GDM1 (cell line): ENCODE measurements around the gene KLK10.

ENCODE experiments used
- DNase-seq: peaks from one replicate; lab custom pipeline; 2025; lab: John Stamatoyannopoulos, UW

KLK10 gene

GRCh38 chr19:51019544-51019925, at the start of gene KLK10:
Gene KLK10, minus strand, starts transcription at chr19:51019709. Its CDS starts 579 bp downstream, at chr19:51019130.
- DNase-seq: no peak

GRCh38 chr19:51066393-51067186, 47.1 kb upstream of the KLK10 start:
- no peak for DNase-seq

GRCh38 chr19:51065221-51065960, 45.9 kb upstream of the KLK10 start:
- no peak for DNase-seq

DNA sequence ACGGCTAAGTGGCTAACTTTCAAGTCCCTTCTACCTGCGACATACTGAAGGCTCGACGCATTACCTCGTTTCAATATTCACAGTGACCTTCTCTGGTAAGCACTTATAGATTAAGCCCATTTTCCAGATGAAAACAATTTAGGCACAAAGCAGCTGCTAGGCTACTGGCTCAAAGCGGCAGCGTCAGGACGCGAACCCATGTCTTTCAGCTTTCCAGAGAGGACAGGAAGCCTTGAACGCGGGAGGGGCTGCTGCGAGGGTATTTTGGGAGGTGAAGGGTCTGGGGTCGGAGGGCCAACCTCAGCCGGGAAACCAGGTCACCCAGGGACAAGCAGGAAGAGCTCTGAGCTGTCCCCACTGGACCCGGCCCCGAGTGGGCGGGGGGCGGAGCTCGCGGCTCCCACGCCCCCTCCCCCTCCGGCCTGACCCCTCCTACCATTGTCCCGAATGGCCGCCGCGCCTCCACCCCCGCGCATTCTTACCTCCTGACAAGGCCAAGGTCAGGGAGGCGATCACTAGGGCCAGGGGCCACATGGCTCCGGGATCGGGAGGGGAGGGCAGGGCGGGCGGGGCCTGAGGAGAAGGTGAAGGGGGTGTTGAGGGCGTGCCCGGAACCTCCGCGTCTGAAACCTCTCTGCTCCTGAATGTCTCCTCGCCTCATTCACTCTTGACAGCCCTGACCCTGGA, 45.2 kb upstream of the KLK10 start, which contains the start of gene KLK13:
TSS of gene KLK13 (minus strand) at position 559 of the 687 bp plus-strand sequence. CDS start at position 534, 25 bp downstream.
- no peak for DNase-seq

DNA sequence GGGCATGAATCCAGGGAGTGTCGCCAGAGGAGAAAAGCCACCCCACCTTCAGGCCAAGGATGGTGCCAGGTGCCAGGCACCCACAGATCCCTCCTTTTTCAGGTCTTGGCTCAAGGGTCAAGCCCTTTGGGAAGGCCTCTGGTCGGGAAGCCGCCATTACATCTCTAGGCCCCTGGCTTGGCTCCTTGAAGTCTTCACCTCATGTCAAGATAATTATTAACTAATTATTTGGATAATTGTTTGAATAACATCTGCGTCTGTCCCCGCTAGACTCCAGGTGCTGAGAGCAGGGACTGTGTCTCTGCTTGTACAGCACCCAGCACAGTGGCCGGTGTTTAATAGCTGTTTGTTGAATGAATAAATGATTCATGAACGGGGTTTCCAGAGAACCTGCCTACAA, 44.2 kb upstream of the KLK10 start:
- DNase-seq: no peak

- DNase-seq: no peak
Observed at GRCh38 chr19:51060973-51061372, 41.5 kb upstream of the KLK10 start.

DNA sequence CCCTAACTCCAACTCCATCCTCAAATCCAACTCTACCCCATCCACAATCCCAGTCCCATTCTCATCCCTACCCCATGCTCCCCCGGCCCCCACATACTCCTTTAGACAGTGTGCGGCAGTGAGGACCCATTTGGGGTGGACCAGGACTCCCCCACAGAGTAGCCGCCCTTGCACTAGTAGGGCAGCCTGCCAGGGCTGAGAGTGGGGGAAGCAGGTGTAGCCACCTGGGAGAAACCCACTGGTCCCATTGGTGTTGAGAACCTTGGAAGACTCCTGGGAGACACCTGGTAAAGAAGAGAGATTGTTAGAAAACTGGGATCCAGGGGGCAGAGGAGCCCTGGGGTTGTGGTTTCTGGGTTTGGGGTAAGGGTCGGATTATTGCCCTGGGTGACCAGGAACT, 40.8 kb upstream of the KLK10 start:
- DNase-seq: no peak

- DNase-seq: no peak
Observed at GRCh38 chr19:51059715-51060114, 40.2 kb upstream of the KLK10 start.

DNA sequence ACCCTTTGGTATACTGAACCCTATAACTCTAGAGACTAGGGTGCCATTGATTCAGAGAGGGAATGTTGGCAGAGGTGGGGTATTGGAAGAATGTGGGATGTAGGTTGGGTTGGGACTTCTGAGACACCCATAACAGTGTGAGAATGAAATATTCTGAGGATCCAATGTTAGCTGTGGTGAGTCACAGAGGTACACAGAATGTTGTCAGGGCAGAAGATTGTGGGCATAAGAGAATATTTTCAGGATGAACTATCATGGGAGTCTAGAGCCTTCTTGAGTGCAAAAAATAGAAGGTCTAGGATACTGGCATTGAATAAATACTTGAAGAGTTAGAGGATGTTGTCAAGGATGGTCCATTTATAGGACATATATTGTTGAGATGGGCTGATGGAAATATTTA, 36.4 kb upstream of the KLK10 start:
- no peak for DNase-seq

GRCh38 chr19:51047031-51047335, 27.5 kb upstream of the KLK10 start:
- DNase-seq: no peak

GRCh38 chr19:51044327-51044726, 24.8 kb upstream of the KLK10 start:
- DNase-seq: no peak

DNA sequence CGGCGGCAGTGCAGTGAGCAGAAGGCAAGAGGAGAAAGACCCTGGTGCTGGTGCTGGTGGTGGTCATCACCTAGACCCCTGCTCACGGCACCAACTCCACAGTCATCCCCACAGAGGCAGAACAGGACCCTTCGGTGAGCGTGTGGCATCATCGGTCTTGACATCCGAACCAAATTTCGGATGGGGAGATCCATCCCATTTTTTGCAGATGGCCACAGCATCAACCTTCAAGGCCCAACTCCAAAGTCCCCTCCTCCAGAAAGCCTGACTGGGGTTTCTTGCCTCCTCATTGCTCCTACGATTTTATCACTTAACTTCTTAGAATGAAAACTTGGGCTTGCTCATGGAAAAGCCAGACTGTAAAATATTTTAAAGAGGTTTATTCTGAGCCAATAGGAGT, 24.0 kb upstream of the KLK10 start:
- no peak for DNase-seq

DNA sequence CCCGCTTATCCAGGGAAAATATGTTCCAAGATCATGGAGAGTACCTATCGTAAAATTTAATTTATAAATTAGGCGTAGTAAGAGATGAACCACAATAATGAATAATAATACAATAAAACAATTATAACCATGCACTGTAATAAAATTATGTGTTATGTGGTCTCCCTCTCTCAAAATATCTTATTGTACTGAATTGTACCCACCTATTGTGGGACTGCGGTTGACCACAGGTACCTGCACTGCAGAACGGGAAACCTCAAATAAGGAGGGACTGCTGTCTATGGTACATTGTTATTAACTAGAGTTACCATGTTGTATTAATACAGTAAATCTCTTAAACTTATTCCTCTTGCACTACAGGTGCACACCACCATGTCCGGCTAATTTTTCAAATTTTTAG, 20.6 kb upstream of the KLK10 start:
- no peak for DNase-seq

DNA sequence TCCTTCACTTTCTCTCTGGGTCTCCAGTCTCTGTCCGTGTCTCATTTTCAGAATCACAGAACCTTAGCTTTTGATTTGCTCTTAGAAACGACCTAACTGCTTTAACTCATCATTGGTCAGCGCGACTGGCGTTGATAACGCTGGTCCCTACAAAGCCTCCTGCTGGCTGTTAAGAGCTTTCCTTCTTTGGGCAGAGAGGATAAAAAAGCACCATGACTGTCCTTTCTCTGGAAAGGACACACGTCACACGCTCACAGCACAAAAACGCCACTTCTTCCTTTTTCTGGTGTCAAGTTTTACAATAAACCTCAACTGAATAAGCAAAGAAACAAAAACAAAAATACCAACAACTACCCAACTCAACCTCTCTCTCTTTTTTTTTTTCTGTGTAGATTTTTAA, 17.0 kb upstream of the KLK10 start:
- no peak for DNase-seq

DNA sequence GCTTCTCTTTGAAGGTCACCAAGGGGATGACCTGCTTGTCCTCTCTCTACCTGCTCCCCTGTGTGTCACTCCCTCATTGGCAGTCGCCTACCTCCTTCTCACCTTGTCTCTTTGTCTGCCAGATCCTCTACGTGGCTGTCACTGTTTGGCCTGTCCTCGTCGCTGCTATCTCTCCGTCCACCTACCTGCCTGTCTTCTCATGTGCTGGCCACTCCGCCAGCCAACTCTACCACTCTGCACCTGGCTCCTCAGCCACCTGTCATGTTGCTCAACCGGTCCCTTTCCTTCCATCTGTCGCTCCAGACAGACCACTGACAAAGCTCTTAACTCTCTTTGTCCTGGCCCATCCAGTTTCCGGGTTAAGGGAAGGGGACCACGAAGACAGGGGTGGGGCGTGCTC, 15.2 kb upstream of the KLK10 start, which contains the start of gene KLK12:
TSS of gene KLK12 (minus strand) at position 299 of the 400 bp plus-strand sequence. CDS start 381 bp downstream, outside the sequence.
- DNase-seq: no peak

GRCh38 chr19:51031880-51032225, 12.3 kb upstream of the KLK10 start:
- DNase-seq: no peak

- DNase-seq: no peak
Observed at GRCh38 chr19:51031220-51031879, 11.8 kb upstream of the KLK10 start.

DNA sequence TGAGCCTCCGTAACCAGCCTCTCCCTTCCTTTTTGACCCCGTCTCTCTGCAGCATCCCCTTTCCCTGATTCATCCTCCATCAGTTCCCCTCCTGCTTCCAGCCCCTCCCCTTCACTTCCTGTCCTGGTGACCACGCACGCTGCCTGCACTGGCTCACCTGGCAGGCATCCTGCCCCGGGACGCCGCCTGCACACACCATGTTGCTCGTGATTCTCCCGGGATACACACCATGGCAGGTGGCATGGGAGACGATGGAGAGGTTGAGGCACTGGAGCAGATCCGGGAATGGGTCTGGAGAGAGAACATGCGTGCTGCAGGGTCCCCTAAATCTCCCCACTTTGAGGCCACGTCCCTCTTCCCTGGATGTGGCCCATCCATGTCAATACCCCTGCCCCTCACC, 11.1 kb upstream of the KLK10 start:
- no peak for DNase-seq

DNA sequence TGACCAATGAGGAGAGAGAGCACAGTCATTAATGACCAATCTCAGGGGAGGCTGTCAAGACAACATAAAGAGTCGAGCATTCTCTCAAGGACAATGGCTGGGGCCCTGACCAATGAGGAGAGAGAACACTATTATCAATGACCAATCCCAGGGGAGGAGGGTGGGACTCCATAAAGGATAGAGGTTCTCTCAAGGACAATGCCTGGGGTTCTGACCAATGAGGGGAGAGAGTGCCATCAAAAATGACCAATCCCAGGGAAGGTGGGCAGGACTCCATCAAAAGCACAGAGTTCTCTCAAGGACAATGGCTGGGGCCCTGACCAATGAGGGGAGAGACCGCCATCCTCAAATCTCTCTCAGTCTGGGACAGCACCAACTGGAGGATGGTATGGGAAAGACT, 10.2 kb upstream of the KLK10 start:
- DNase-seq: no peak

DNA sequence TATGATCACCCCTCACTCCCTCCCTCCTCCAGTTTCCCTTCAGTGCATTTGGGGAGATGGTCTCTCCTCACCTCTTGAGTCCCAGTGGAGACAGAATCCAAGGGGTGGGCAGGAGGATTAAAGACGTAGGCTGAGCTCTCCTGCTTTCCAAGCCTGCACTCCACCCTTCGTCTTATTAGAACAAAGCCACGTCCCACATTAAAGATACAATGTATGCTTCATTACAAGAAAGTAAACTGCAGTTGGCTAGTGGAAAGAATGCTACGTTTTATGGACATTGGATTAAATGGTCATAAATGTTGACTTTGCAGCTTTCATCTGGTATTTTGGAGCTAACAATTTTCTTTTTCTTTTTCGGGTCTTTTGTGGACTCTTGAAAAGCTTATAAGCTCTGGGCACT, 8.4 kb upstream of the KLK10 start:
- no peak for DNase-seq

DNA sequence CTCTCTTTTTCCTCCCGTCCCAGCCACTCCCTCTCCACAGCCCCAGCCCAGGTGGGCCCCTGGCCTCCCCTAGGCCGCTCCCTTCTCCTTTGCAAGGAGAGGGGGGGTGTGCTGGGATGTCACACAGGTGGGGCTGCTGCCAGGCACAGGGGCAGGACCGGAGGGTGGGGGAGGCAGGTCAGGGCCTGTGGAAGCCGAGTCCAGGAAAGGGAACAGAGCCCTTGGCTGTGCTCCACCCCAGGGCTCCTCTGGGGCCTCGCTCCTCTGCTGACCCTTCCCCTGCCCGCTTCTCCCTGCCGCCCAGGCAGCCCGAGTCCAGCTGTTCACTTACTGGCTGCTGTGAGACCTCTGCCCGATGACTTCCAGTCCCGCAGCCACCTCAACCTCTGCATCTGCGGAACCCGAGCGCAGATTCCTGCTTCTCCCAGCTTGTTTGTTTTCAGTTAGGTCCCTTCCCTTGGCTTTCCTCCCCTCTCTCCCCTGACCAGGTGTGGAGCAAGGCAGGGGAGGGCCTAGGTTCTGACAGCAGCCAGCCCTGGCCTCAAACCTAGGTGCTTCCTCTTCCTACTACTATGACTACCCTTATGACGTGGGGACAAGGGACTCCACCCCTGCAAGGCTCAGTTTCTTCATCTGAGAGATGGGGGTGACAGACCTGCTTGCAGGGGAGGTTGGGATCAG, 7.8 kb upstream of the KLK10 start:
- DNase-seq: no peak

- DNase-seq: no peak
Observed at GRCh38 chr19:51026554-51026831, 7.0 kb upstream of the KLK10 start, which contains the start of gene KLK11. Gene KLK11, minus strand, starts transcription at chr19:51026616. Its CDS starts 985 bp downstream, at chr19:51025631.
